RKO (cell line): ENCODE data around the gene CENPA.
"Not testable (repeated sequence)": the region's sequence is repeated elsewhere in the genome, so short reads cannot be mapped to it uniquely, and the experiment has no call there.

ENCODE experiments used
- DNase-seq: peaks from one replicate; pipeline ENCODE4 v3.0.0-alpha.2; 2016; ENCODE audit warnings: low spot score

CENPA gene

GRCh38 chr2:26792720-26793119 is 6.9 kb downstream of the CENPA start:
- no peak for DNase-seq

- no peak for DNase-seq
These were observed 7.7 kb downstream of the CENPA start for GRCh38 chr2:26793518-26793917.

GRCh38 chr2:26795135-26795534 is 9.3 kb downstream of the CENPA start:
- DNase-seq, result not testable (repeated sequence)

- no peak for DNase-seq
These were observed 15.5 kb downstream of the CENPA start for GRCh38 chr2:26801328-26801727.

GRCh38 chr2:26801796-26802195 is 15.9 kb downstream of the CENPA start:
- no peak for DNase-seq

GRCh38 chr2:26805241-26805676 is 19.4 kb downstream of the CENPA start:
- DNase-seq, result peak; percentile 85

GRCh38 chr2:26807788-26808460 is 22.1 kb downstream of the CENPA start:
- no peak for DNase-seq

- DNase-seq, result no peak
These were observed 23.4 kb downstream of the CENPA start for GRCh38 chr2:26809211-26809610.

GRCh38 chr2:26809876-26810577 is 24.2 kb downstream of the CENPA start:
- no peak for DNase-seq

- DNase-seq, result no peak
These were observed 25.4 kb downstream of the CENPA start for GRCh38 chr2:26811261-26811660.

- no peak for DNase-seq
These were observed 26.2 kb downstream of the CENPA start for GRCh38 chr2:26811791-26812694.

GRCh38 chr2:26812731-26813130 is 26.9 kb downstream of the CENPA start:
- DNase-seq, result no peak

GRCh38 chr2:26814072-26814765 is 28.4 kb downstream of the CENPA start:
- DNase-seq, result not testable (repeated sequence)

- no peak for DNase-seq
These were observed 31.0 kb downstream of the CENPA start for GRCh38 chr2:26816893-26817292.

GRCh38 chr2:26818255-26818654 is 32.4 kb downstream of the CENPA start:
- no peak for DNase-seq

- no peak for DNase-seq
These were observed 33.1 kb downstream of the CENPA start for GRCh38 chr2:26818972-26819371.

GRCh38 chr2:26820932-26821331 is 35.1 kb downstream of the CENPA start:
- no peak for DNase-seq

- no peak for DNase-seq
These were observed 37.0 kb downstream of the CENPA start for GRCh38 chr2:26822877-26823276.

GRCh38 chr2:26838121-26838906 is 52.5 kb downstream of the CENPA start:
- DNase-seq, result peak; percentile 54

- DNase-seq, result peak; percentile 12
These were observed 55.2 kb downstream of the CENPA start for GRCh38 chr2:26840937-26841610.

- no peak for DNase-seq
These were observed 57.2 kb downstream of the CENPA start for GRCh38 chr2:26843041-26843440.
